C4-2B (cell line): ENCODE data around the gene RCAN3.

Source experiments
- ZFX ChIP-seq: fragments of 450-650 bp; IDR thresholded peaks from 2 replicates; pipeline ENCODE4 v1.6.1; 2017
- TF ChIP-seq, protein P1 (sequence below): fragments of 450-650 bp; conservative IDR thresholded peaks from 2 replicates; pipeline ENCODE4 v1.5.1; 2017; ENCODE audit warnings: mild to moderate bottlenecking

DNA sequence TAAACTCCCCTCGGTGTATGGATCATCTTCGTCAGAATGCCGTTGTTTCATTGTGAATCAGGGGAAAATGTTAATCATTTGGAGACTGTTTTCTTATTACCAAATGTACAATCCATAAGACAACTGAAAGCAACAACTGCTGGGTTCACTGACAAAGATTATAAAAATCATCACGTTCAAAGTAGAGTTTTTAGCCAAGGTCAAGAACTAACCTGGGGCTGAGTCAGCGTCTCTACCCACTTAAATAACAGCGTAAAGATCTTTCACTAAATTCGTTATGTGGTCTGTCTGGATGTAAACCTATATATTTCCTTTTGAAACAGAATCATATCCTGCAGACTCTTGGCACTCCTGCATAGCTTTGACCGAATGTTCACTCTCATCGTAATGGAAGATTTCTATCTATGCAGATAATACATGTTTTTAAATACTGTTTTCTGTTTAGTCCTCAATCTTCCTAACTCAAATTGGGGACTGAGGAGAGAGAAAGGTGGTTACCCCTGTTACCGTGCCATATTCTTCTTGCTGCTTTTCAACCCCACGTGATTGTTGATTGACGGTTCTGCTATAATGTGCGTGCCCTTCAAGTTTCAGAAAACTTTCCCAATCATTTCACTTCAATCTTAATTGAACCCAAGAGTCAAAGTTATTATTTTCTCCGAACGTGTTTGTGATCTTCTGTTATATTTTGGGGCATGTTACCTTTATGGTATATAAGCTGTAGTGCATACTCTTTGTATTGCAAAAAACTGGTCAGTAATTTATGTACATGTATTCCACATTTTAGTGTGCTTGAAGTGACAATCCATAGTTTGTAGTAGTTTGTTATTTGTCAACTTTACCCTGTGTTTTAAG is 37.6 kb downstream of the RCAN3 start:
- TF ChIP-seq, protein P1, sequence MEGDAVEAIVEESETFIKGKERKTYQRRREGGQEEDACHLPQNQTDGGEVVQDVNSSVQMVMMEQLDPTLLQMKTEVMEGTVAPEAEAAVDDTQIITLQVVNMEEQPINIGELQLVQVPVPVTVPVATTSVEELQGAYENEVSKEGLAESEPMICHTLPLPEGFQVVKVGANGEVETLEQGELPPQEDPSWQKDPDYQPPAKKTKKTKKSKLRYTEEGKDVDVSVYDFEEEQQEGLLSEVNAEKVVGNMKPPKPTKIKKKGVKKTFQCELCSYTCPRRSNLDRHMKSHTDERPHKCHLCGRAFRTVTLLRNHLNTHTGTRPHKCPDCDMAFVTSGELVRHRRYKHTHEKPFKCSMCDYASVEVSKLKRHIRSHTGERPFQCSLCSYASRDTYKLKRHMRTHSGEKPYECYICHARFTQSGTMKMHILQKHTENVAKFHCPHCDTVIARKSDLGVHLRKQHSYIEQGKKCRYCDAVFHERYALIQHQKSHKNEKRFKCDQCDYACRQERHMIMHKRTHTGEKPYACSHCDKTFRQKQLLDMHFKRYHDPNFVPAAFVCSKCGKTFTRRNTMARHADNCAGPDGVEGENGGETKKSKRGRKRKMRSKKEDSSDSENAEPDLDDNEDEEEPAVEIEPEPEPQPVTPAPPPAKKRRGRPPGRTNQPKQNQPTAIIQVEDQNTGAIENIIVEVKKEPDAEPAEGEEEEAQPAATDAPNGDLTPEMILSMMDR: no peak
- no peak for TF ChIP-seq ZFX
